ENCODE results near the gene TET3.

Gene TET3

GRCh38 chr2:74011246-74011645, 26.5 kb downstream of the TET3 start:
- no peak for DNase-seq
- TF ChIP-seq CTCF (IDR thresholded peaks at IDR 0.05; ENCODE audit: low read depth, low read length, missing control alignments): no peak
- H3K36me3 ChIP-seq (replicated peaks): no peaks in the 10 kb centered on the region
- no peaks in the 10 kb centered on the region for H3K27me3 ChIP-seq (replicated peaks)
- H3K27ac ChIP-seq: no peak overlapping the region
- in situ Hi-C loops (cut with HindIII; ENCODE audit: low pct_ligation_motif_present, low sequenced_read_pairs): no loop called here
- H3K4me3 ChIP-seq (ENCODE audit: low read depth, low read length): no peak overlapping the region

GRCh38 chr2:74014813-74015212, 30.1 kb downstream of the TET3 start:
- in situ Hi-C loops (cut with HindIII; ENCODE audit: low pct_ligation_motif_present, low sequenced_read_pairs): no loop called here
- no peak for TF ChIP-seq CTCF (IDR thresholded peaks at IDR 0.05; ENCODE audit: low read depth, low read length, missing control alignments)
- Histone ChIP-seq H3K27ac (no peak overlapping the region), H3K4me3 (ENCODE audit: low read depth, low read length) (no peak overlapping the region), H3K36me3 (replicated peaks) (no peaks in the 10 kb centered on the region), H3K27me3 (replicated peaks) (no peaks in the 10 kb centered on the region)
- DNase-seq: no peak

GRCh38 chr2:74017223-74017622, 32.5 kb downstream of the TET3 start:
- Histone ChIP-seq H3K27ac (no peak overlapping the region), H3K36me3 (replicated peaks) (no peaks in the 10 kb centered on the region), H3K4me3 (ENCODE audit: low read depth, low read length) (no peak overlapping the region), H3K27me3 (replicated peaks) (no peaks in the 10 kb centered on the region)
- in situ Hi-C loops (cut with HindIII; ENCODE audit: low pct_ligation_motif_present, low sequenced_read_pairs): no loop called here
- DNase-seq: no peak
- no peak for TF ChIP-seq CTCF (IDR thresholded peaks at IDR 0.05; ENCODE audit: low read depth, low read length, missing control alignments)

- H3K4me3 ChIP-seq (ENCODE audit: low read depth, low read length): no peak overlapping the region
- no peaks in the 10 kb centered on the region for H3K27me3 ChIP-seq (replicated peaks)
- TF ChIP-seq CTCF (IDR thresholded peaks at IDR 0.05; ENCODE audit: low read depth, low read length, missing control alignments): no peak
- no peak for DNase-seq
- in situ Hi-C loops (cut with HindIII; ENCODE audit: low pct_ligation_motif_present, low sequenced_read_pairs): no loop called here
- no peak overlapping the region for H3K27ac ChIP-seq
- no peaks in the 10 kb centered on the region for H3K36me3 ChIP-seq (replicated peaks)
Measured at GRCh38 chr2:74019516-74019915, 34.8 kb downstream of the TET3 start.

GRCh38 chr2:74020702-74021406, 36.1 kb downstream of the TET3 start:
- Histone ChIP-seq H3K27me3 (replicated peaks) (no peaks in the 10 kb centered on the region), H3K36me3 (replicated peaks) (no peaks in the 10 kb centered on the region), H3K4me3 (ENCODE audit: low read depth, low read length) (no peak overlapping the region), H3K27ac (no peak overlapping the region)
- no peak for DNase-seq
- in situ Hi-C loops (cut with HindIII; ENCODE audit: low pct_ligation_motif_present, low sequenced_read_pairs): no loop called here
- TF ChIP-seq CTCF (IDR thresholded peaks at IDR 0.05; ENCODE audit: low read depth, low read length, missing control alignments): no peak

GRCh38 chr2:74021407-74021755, 36.7 kb downstream of the TET3 start:
- TF ChIP-seq CTCF (IDR thresholded peaks at IDR 0.05; ENCODE audit: low read depth, low read length, missing control alignments): no peak
- H3K27ac ChIP-seq: no peak overlapping the region
- H3K4me3 ChIP-seq (ENCODE audit: low read depth, low read length): no peak overlapping the region
- in situ Hi-C loops (cut with HindIII; ENCODE audit: low pct_ligation_motif_present, low sequenced_read_pairs): no loop called here
- no peak for DNase-seq
- no peaks in the 10 kb centered on the region for H3K27me3 ChIP-seq (replicated peaks)
- H3K36me3 ChIP-seq (replicated peaks): no peaks in the 10 kb centered on the region
